GM19463 (cell line): ENCODE data around the gene SLC35D3.
"Not testable (repeated sequence)": the region's sequence is repeated elsewhere in the genome, so short reads cannot be mapped to it uniquely, and the experiment has no call there.

Experiments
- ATAC-seq: cut with Tn5 transposase; IDR thresholded peaks from one replicate; pipeline ENCODE4 v1.9.1; 2021; ENCODE audit warnings: mild to moderate bottlenecking, moderate library complexity; ENCODE audit not compliant: unreplicated experiment

The SLC35D3 gene

GRCh38 chr6:136921936-136922684 is at the start of gene SLC35D3:
Gene SLC35D3, plus strand, starts transcription at chr6:136922301. Its CDS starts 128 bp downstream, at chr6:136922429.
- no peak for ATAC-seq

GRCh38 chr6:136873748-136874147 is 48.4 kb upstream of the SLC35D3 start:
- no peak for ATAC-seq

- ATAC-seq, result not testable (repeated sequence)
These were observed 45.6 kb upstream of the SLC35D3 start for GRCh38 chr6:136876469-136876868.

GRCh38 chr6:136880748-136881460 is 41.2 kb upstream of the SLC35D3 start:
- ATAC-seq, result no peak

GRCh38 chr6:136886091-136886490 is 36.0 kb upstream of the SLC35D3 start:
- ATAC-seq, result no peak

- ATAC-seq, result no peak
These were observed 34.1 kb upstream of the SLC35D3 start for GRCh38 chr6:136887953-136888352.

- ATAC-seq, result no peak
These were observed 32.6 kb upstream of the SLC35D3 start for GRCh38 chr6:136889271-136890193.

- ATAC-seq, result no peak
These were observed 31.8 kb upstream of the SLC35D3 start for GRCh38 chr6:136890194-136890839.

GRCh38 chr6:136890986-136891385 is 31.1 kb upstream of the SLC35D3 start:
- no peak for ATAC-seq

GRCh38 chr6:136893187-136893586 is 28.9 kb upstream of the SLC35D3 start:
- ATAC-seq, result no peak

- no peak for ATAC-seq
These were observed 26.2 kb upstream of the SLC35D3 start for GRCh38 chr6:136895901-136896300.

- ATAC-seq, result no peak
These were observed 25.0 kb upstream of the SLC35D3 start for GRCh38 chr6:136897071-136897470.

GRCh38 chr6:136901212-136901784 is 20.8 kb upstream of the SLC35D3 start:
- no peak for ATAC-seq

GRCh38 chr6:136904477-136904876 is 17.6 kb upstream of the SLC35D3 start:
- not testable (repeated sequence) for ATAC-seq

- no peak for ATAC-seq
These were observed 7.2 kb upstream of the SLC35D3 start for GRCh38 chr6:136914947-136915346.

GRCh38 chr6:136918706-136919105 is 3.4 kb upstream of the SLC35D3 start:
- no peak for ATAC-seq

- no peak for ATAC-seq
These were observed 1.9 kb upstream of the SLC35D3 start for GRCh38 chr6:136920216-136920615.

GRCh38 chr6:136920671-136921380 is 1.3 kb upstream of the SLC35D3 start:
- no peak for ATAC-seq

- no peak for ATAC-seq
These were observed 643 bp upstream of the SLC35D3 start for GRCh38 chr6:136921381-136921935.

- ATAC-seq, result no peak
These were observed 545 bp downstream of the SLC35D3 start for GRCh38 chr6:136922685-136923006.
